HL-60/S4 treated with phorbol 12-myristate 13-acetate at 8.2 ng/mL for 4 days and 3 days (cell line): ENCODE measurements around the gene GFPT1.

ENCODE experiments used
- in situ Hi-C: fragments of 300-500 bp; cut with MboI; formaldehyde crosslinking; loops from 2 replicates; pipeline ENCODE4 v1.15.0; 2022; ENCODE audit warnings: low sequenced_read_pairs

Gene GFPT1

GRCh38 chr2:69330781-69331180 lies 56.2 kb downstream of the GFPT1 start:
- in situ Hi-C loops, result no loop called here

DNA sequence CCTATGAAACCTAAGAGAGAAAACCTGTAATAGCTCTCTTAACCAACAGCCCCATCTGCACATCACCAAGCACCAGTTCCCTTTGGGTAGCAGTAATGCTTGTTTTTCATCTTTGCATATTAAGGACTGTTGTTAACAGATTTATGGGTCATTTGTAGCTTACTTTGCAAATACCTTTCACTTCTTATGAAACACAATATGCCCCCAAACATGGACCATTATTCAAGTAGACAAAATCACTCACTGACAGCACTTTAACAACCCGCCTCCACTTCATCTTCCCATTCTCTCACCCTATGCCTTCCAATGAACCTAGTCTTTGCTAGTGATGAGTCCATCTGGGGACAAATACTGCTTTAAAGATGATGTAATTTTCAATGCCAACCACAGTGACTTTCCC lies 64.4 kb downstream of the GFPT1 start:
- in situ Hi-C loops, result loop anchor here (25.0 kb wide), 1 partner anchor 860 kb away; the partner anchor contains the start of genes APLF and FBXO48

DNA sequence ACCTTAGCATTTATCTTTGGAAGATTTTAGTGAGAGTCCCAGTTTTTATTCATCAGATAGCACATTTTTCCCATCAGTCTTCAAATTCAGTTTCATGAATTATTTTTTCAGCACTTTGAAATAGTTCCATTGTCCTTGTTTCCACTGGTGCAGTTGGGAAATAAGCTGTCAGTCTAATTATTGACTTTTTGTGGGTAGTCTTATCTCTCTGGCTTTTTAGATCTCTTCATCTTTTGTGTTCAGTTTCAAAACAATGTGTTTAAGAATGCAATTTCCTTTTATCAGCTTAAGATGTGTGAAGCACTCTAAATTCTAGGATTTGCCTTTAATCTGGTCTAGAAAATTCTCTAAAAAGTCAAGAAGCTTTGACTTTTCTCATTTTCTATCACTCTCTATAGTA lies 70.5 kb downstream of the GFPT1 start:
- in situ Hi-C loops, result loop anchor here (25.0 kb wide), 1 partner anchor 854 kb away; the partner anchor contains the start of genes APLF and FBXO48

GRCh38 chr2:69315160-69315761 lies 71.8 kb downstream of the GFPT1 start:
- in situ Hi-C loops, result loop anchor here (25.0 kb wide), 1 partner anchor 853 kb away; the partner anchor contains the start of genes APLF and FBXO48

- in situ Hi-C loops, result loop anchor here (25.0 kb wide), 1 partner anchor 849 kb away; the partner anchor contains the start of genes APLF and FBXO48
These were observed 76.0 kb downstream of the GFPT1 start for GRCh38 chr2:69311024-69311416.

GRCh38 chr2:69310111-69311023 lies 76.7 kb downstream of the GFPT1 start:
- in situ Hi-C loops, result loop anchor here (25.0 kb wide), 1 partner anchor 848 kb away; the partner anchor contains the start of genes APLF and FBXO48

GRCh38 chr2:69309351-69310110 lies 77.5 kb downstream of the GFPT1 start:
- in situ Hi-C loops, result loop anchor here (10.0 to 25.0 kb wide), 2 partner anchors 285 to 847 kb away; partner anchors contain the start of genes APLF and FBXO48

GRCh38 chr2:69308338-69308737 lies 78.7 kb downstream of the GFPT1 start:
- in situ Hi-C loops, result loop anchor here (10.0 to 25.0 kb wide), 2 partner anchors 284 to 846 kb away; partner anchors contain the start of genes APLF and FBXO48

DNA sequence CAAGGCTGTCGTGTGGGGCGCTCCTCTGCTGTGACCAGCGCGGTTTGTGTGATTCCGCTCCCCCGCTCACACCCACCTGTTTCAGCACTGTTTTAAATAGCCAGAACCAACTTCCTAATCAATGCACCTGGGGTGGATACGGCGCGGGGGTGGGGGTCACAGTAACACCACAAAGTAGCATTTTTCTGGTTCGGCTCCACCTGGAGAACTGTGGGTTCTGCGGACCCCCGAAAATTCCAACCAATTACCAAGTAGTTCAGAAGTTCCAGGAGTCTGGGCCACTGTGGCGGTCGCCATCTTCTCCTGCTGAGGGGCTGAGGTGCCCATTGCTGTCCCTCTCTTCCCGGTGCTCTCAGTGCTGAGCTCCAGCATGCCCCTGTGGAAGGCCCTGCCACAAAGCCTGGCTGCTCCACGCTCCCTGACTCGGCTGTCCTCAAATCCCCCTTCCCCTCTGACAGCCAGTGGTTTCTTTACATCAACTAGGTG lies 79.4 kb downstream of the GFPT1 start:
- in situ Hi-C loops, result loop anchor here (10.0 to 25.0 kb wide), 2 partner anchors 283 to 845 kb away; partner anchors contain the start of genes APLF and FBXO48

DNA sequence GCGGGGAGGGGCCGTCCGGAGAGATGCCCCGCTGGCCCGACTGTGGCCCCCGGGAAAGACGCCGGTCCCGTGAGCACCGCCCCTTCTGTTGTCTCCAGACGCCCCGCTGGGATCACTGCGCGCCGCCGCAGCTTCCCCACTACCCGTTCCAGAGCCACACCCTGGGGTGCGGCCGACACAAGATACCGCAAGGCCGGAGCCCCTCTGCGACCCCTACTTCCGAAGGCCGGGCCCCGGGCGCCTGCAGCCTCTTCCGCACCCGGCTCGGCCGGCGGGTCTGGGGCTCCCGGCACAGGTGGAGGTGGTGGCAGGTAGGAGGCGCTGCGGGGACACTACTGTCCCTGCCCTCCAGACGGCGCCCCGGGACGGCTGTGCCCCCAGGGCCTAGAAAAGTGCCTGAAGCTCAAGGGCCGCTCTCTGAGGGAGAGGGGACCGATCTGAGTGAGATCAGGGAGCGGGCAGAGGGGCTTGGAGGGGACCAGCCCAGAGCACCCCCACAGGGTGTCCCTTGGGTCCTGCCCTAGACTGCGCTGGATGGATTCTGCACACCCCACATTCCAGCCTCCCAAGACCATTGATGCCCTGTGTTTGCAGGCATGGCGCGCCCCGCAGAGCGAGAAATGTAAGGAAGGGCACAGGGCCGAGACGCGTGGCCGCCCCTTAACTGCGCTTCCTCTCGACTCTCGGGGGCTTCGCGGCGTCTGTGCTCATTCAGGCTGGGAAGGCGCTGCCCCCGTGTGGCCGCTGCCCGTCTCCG lies 80.0 kb downstream of the GFPT1 start:
- in situ Hi-C loops, result loop anchor here (10.0 to 25.0 kb wide), 2 partner anchors 282 to 845 kb away; partner anchors contain the start of genes APLF and FBXO48

- in situ Hi-C loops, result loop anchor here (10.0 to 25.0 kb wide), 2 partner anchors 282 to 844 kb away; partner anchors contain the start of genes APLF and FBXO48
These were observed 80.6 kb downstream of the GFPT1 start for GRCh38 chr2:69306393-69306821.

DNA sequence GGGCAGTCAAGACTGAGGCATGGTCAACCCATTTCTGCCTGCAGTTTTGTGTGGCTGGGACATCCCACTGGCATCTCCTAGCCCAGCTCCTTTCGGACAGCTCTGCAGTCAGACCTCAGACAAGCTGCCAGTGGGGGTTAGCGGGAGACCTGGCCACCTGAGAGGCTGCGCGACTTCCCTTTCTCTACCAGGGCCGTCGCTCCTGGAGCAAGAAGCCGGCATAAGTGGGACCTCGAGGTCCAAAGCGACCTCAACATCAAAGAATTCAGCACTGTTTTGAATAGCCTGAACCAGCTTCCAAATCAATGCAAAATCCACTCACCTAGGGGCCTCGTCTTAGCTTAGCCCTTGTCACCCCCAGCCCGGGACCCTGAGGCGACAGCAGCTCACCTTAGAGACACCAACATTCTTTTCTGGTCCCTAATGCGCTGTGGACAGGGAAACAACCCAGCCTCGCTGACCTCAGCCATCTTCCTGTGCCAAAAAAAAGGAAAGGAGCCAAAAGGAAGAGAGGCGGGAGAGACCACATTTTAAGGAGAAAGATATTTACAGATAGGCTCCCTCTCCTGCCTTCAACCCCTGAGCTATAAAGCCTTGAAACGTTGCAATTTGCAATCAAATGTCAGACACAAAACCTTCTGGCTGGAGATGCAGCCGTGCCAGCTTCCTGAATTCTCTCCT lies 81.2 kb downstream of the GFPT1 start:
- in situ Hi-C loops, result loop anchor here (10.0 to 25.0 kb wide), 2 partner anchors 281 to 844 kb away; partner anchors contain the start of genes APLF and FBXO48

GRCh38 chr2:69305166-69305565 lies 81.9 kb downstream of the GFPT1 start:
- in situ Hi-C loops, result loop anchor here (10.0 to 25.0 kb wide), 2 partner anchors 280 to 843 kb away; partner anchors contain the start of genes APLF and FBXO48

- in situ Hi-C loops, result loop anchor here (10.0 to 25.0 kb wide), 2 partner anchors 280 to 842 kb away; partner anchors contain the start of genes APLF and FBXO48
These were observed 82.4 kb downstream of the GFPT1 start for GRCh38 chr2:69304656-69305055.

- in situ Hi-C loops, result loop anchor here (10.0 to 25.0 kb wide), 2 partner anchors 276 to 838 kb away; partner anchors contain the start of genes APLF and FBXO48
These were observed 86.4 kb downstream of the GFPT1 start for GRCh38 chr2:69300650-69301049.

- in situ Hi-C loops, result loop anchor here (10.0 to 25.0 kb wide), 2 partner anchors 275 to 838 kb away; partner anchors contain the start of genes APLF and FBXO48
These were observed 87.1 kb downstream of the GFPT1 start for GRCh38 chr2:69299772-69300516.

- in situ Hi-C loops, result no loop called here
These were observed 88.2 kb downstream of the GFPT1 start for GRCh38 chr2:69298862-69299261.

- in situ Hi-C loops, result no loop called here
These were observed 88.8 kb downstream of the GFPT1 start for GRCh38 chr2:69298261-69298660.
